GM19372 (cell line): ENCODE results near the gene LAMB1.
"Not testable (repeated sequence)": the region's sequence is repeated elsewhere in the genome, so short reads cannot be mapped to it uniquely, and the experiment has no call there.

Source experiments
- ATAC-seq: cut with Tn5 transposase; IDR thresholded peaks from one replicate; pipeline ENCODE4 v1.9.1; 2021; ENCODE audit warnings: mild to moderate bottlenecking, low read depth, moderate library complexity; ENCODE audit not compliant: unreplicated experiment

Gene LAMB1

DNA sequence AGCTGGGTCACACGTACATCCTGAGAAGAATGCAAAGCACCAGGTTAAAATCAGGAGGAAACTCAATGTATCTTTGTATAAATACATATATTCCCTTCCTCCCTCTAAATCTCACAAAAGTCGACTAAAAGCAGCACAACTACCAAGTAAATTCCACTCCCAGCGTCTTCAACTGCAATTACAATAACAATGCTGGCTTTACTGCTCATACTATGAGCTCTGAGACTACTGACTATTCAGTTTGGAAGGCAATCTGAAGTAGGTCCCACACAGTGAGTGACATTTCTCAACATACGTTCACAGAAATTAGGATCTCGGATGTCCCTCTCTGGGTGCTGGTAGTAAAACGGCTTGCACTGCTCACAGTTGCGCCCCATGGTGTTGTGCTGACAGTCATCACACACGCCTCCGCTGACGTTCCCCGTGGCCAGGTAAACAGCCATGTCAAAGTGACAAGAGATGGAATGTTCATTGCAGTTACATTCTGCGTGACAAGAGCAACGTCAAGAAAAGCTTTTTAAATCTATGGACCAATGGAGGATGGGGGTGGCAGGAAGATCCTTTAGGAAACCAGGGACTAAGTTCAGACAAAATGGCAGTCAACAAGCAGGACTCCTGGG, 27.5 kb downstream of the LAMB1 start:
- ATAC-seq = no peak

DNA sequence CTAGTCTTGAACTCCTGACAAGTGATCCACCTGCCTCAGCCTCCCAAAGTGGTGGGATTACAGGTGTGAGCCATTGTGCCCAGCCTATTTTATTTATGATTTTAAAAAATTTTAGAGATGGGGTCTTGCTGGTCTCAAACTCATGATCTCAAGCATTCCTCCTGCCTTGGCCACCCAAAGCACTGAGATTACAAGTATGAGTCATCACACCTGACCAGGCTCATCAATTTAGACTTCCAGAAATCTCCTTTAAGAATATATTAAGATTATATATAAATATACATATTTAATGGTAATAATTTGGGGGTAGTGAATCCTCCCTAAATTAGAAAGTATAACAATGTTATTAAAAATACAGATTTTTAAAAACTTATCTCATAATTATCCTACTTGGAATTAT, 29.1 kb downstream of the LAMB1 start:
- ATAC-seq = no peak

DNA sequence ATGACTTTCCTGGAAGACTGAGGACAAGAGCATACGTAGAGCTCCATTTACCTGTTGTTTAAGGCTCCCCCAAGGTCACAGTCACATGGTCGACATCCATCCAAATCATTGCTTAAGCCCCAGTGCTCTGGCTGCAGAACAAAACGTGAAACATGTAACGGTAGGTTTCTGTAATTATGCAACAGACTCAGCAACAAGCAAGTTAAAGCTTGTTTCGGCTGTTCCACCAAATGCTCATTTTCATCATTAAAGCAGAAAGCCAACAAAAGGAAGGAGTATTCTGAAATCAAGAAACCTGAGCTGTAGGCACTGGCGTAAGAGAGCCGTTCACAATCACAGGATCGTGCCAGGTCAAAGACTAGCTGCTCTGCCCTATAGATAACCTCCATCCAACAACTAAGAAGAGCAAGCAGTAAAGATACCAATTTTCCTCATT, 30.0 kb downstream of the LAMB1 start:
- ATAC-seq = no peak

DNA sequence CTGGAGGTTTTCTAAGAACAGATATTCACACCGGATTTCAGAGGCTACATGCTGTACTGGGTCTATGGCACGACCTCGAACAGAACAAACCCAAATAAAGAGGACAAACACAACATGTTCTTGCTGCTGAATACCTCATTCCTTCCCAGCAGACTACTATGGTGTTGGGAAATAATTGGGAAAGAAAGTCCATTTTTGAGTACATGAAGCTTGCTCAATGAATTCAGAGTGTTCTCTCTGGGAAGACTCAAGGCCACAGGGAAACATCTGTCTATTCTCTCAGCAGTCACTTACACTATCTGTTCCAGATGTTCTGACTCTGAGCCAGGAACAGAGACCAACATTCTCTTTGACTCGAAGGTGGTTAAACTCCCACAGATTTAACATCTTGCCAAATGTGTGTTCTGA, 30.9 kb downstream of the LAMB1 start:
- no peak for ATAC-seq

DNA sequence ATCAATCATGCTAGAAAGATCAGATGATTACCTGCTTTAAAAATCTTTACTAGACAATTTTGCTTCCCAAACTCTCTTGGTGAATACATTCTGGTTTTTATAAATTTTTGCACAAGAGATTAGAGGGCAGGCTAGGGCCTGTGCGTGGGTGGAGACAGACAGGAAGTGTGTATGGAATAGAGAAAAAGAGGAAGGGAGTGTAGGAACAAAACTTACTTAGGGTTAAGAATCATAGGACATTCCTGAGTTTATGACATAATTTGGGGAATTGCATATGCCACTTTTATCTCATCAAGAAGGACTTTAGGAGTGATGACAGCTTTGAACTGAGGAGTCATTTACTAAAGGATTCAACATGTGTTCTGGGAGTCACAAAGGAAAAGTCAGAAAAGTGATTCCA, 31.3 kb downstream of the LAMB1 start:
- no peak for ATAC-seq

DNA sequence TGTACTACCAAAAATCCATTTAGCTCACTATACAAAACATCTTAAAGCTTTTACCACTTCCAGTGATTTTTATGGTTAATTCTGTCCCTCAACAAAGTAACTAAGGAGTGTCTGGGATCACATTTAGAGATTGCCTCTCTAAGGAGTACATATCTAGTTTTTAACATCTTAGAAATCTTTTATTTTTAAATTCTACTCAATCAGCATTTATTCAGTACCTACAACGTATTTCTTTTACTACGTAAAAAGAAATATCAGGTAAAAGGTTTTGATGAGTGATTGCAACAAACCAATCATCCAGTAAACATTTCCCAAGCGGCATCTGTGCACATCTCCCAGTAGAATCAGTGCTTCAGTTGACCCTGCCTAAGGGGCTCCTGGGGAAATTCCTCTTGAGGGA, 31.9 kb downstream of the LAMB1 start:
- no peak for ATAC-seq

DNA sequence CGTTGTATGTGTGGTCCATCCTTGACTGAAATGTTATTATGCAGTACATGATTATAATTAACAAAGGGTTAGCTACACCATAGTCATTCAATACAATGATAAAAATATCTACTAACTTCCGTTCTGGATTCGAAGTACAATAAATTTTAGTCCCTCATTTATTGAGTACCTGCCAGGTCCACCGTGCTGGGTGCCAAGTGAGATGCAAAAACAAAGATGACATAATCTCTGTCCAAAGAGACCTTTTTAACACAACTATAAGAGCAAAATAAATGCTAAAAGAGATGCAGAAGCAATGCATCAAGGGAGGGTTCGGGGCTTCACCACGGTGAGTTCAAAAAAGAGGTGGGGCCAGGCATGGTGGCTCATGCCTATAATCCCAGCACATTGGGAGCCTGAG, 33.1 kb downstream of the LAMB1 start:
- no peak for ATAC-seq

DNA sequence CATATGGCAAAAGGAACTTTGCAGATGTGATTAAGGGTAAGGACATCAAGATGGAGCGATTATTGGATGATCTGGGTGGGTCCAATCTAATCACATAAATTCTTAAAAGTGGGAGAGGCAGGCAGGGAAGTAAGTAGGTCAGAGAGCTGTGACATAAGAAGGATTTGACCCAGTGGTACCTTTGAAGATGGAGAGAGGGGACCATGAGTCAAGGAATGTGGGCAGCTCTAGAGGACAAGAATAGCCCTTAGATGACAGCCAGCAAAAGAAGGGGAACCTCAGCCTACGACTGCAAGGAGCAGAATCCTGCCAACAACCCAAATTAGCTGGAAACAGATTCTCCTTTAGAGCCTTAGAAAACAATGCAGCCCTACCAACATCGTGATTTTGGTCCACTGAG, 34.5 kb downstream of the LAMB1 start:
- ATAC-seq = no peak

DNA sequence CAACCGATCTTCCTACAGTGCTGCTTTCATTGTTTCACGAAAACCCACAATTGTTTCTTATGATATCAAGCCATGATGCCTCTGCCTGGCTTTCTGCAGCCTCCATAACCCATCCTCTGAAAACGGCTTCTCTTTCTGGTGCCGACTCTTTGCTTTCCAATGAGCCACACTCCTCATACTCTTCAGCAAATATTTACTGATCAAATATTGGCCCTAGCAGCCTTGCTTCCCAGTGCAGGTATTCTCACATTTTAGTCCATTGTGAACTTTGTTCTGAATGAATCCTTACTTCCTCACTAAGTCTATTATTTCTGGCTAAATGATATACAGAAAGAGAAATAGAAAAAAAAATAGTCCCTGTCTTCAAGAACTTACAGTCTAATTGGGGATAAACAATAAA, 35.5 kb downstream of the LAMB1 start:
- no peak for ATAC-seq

DNA sequence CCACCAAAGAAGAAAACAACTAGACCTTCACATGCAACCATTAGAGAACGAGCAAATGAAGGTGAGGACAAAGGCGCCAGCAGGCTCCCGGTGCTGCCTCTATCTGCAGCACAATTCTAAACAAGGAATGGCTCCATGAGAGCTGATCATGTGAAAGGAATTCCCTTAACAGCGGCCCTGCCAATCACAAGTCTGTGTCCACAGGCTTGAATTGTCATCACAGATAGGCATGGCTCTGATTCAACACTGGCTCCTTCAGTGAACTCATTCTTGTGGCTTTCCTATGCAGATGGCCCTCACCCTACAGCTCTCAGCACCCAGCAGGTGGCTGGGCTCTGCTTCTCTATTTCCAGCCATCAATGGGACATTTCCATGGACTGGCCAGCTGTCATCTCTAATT, 36.2 kb downstream of the LAMB1 start:
- no peak for ATAC-seq

DNA sequence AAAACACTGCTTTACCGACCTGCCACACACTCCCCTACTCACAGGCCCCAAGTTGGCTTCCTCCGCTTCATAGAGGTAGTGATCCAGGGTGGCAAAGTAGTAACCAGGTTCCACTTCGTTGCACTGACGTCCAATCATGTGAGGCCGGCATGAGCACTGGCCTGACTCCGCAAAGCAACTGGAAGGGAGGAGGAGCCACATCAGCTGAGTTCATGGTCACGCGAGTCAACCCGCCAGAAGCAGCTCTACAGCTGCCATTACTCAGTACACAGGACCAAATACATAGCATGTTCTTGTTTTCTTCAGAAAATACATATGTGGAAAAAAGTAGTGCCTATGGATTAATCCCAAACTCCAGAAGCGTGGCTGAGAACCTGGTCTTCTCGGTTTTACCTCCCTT, 38.5 kb downstream of the LAMB1 start:
- no peak for ATAC-seq

DNA sequence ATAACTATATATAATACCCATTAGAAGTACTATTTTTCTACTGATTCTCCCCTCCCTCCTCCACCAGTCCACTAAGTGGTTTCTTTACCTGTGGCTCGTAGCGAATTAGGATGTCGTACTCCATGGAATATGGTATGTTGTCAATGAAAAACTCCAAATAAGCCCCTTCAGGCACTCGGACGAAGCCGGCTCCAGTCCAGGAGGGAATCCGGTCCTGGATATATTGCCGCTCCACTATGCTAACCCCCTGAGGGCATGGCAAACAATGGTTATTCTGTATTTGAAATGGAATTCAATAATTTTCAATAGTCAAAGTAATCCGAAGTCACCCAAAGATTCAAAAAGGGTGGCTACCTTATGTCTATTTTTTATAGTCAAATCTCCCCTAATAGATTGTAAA, 40.1 kb downstream of the LAMB1 start:
- ATAC-seq = no peak

DNA sequence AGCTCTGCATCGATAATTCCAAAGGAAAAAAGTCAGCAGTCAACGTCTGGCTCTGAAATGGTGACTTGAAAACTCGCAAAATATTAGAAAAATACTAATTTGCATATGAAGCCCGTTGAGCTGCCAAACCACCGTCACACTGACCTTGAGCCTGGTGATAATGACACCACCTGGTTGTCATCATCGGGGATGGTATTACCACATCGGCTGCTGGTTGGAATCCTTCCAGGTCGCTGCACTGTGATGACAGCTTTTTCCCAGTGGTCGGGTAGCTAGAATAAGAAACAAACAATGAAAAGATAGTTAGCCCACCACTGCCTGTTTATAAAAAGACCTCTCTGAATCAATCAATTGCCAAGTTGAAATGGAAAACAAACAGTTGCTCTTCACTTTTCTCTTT, 41.6 kb downstream of the LAMB1 start:
- no peak for ATAC-seq

DNA sequence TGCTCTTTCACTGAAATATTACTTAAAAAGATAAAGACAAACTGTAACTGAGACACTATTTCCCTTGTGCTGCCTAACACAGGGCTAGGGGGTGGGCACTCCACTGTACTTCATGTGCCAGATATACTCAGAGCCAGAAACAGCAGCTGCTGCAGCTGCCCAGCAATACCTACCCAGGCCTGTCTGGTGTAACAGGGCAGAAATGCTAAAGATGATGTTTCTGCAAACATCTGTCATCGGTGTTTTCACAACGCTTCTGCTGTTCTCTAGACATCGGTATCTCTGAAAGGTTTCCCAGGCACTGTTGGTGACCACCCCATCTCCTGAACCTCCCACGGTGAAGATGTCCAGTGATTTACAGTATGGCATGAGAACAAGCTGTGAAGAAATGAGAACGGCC, 42.7 kb downstream of the LAMB1 start:
- no peak for ATAC-seq

DNA sequence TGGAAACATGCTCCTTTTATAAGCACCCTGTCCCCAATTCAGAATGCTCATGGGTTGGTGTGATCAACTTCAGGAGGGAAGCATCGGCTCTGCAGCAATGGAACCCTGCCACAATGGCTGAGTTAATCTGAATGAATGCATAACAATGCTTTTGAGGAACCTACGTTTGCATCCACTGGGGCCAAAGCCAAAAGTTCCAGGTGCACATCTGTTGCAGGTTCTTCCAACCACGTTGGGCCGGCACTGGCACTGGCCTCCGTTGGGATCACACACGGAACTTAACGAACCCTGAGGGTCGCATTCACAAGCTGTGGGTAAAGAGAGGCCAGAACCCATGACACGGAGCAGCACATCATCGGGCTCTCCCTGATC, 43.4 kb downstream of the LAMB1 start:
- ATAC-seq = no peak

DNA sequence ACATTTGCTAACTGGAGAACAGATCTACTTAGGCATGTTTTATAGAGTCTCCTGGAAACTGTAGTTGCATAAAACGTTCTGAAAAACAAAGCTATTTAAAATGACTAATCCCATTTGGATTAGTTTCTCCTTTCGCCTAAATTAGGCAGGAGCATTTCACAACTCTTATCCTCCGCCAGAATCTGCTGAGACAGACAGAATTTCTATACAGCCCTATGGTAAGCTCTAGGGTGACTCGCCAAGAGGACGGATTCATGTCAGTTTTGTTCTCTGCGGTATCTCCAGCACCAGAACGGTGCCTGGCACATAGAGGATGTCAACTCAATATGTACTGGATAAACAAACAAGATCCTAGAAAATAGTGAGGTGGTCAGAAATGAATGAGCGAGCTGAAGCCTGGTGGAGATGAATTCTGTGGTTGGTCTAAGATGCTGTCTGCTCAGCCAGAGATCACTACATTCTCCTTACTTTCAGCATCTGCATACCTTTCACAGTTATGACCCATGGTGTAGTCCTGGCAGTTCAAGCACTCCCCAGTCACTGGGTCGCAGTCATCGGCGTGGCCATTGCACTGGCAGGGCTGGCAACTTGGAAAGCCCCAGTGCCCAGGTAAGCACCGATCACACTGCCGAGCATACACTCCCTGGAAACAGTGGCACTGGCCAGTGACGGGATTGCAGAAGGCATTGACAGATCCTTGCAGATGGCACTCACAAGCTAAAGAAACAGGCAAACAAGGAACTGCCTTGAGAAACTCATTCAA, 44.0 kb downstream of the LAMB1 start:
- ATAC-seq = no peak

DNA sequence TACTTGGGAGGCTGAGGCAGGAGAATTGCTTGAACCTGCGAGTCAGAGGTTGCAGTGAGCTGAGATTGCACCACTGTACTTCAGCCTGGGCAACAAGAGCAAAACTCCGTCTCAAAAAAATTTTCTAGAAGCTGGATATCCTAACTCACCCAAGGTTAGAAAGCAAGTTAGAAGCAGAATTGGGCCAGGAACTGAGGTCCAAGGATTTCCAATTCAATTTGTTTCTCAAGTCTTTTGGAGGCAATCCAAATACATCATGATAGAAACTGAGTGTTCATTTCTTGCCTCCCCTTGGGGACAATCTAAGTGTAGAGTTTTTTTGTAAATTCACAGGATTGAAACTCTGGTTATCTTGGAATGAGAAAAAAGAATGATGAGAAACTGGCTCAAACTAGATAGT, 45.5 kb downstream of the LAMB1 start:
- no peak for ATAC-seq

DNA sequence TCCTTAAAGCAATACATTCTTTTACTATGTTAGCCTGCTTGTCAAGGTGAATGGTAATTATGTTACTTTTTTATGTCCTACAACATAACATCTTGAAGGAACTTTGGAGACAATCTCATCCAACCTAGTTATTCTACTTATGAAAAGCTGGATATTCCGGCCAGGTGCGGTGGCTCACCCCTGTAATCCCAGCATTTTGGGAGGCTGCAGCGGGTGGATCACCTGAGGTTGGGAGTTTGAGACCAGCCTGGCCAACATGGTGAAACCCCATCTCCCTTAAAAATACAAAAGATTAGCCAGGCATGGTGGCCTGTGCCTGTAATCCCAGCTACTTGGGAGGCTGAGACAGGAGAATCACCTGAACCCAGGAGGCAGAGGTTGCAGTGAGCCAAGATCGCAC, 46.0 kb downstream of the LAMB1 start:
- not testable (repeated sequence) for ATAC-seq

DNA sequence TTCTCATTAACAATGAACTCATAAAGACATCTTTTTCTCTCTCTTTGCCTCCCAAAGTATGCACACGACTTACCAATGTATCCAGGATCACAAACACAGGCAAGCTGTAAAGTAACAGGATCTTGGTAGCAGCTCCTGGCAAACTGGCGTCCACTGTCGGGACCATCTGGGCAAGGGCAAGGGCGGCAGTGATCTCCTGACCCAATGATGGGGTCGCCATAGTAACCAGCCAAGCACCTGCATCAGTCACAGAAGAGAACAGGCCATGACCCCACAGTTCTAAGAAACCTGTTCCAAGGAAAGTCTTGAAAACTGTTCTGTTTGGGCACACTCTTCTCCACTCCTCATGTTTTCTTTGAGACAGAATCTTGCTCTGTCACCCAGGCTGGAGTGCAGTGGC, 47.6 kb downstream of the LAMB1 start:
- no peak for ATAC-seq

DNA sequence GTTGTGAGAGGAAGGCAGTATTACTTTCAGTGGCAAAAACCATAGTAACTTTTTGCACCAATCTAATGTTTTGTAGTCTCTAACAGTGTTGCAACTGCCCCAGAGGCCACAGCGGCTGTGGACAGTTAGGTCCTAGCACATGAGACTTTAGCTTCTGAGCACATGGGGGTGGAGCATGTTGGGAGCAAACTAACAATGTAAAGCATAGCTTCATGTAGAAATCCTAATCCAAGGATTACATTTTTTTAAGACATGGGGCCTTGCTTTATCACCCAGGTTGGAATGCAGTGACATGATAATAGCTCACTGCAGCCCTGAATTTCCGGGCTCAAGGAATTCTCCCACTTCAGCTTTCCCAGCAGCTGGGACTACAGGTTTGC, 49.0 kb downstream of the LAMB1 start:
- no peak for ATAC-seq

DNA sequence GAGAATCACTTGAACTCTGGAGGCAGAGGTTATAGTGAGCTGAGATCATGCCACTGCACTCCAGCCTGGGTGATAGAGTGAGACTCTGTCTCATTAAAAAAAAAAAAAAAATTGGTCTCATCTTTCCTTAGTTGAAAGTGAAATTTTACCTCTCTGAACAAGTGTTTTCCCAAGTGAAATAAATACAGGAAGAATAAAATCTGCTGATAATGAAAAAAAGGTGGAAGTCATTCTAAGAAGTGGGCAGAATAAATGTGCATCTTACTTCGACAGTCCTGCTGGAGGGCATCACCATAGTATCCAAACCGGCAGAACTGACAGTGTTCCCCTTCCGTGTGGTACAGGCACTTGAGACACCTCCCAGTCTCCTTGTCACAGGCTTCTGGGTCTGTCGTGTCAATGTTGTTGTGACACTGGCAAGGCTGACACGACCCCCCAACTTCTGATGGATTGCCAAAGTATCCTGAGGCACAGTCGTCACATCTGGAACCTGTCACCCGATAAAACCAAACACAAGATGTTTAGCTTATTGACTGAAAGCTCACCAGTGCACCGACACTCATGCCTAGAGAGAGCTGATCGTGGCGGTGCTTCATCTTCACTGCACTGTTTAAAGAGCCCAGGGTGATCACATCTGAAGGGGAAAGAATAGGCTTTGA, 49.6 kb downstream of the LAMB1 start:
- ATAC-seq = no peak

DNA sequence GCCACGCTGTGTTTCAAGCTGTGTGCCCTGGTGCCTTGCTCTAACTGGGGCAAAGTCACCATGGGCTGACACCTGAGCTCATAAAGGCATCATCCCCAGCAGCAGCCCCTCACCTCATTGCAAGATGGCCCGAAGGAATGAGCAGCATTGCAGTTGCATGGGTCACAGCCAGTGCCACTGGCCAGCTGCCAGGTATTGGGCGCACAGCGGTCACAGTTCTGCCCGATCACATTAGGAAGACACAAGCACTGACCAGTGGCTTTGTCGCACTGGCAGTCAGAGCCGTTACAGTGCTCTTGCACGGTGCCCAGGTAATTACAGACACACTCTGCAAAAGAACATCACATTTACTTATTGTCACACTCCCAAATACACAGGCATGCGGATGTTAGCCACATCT, 51.1 kb downstream of the LAMB1 start:
- ATAC-seq = no peak
